ENCODE data around the gene RFC1.
A peak's percentile ranks its signal among the peaks of the same experiment; 100 is the strongest.
"Not testable (repeated sequence)": the region's sequence is repeated elsewhere in the genome, so short reads cannot be mapped to it uniquely, and the experiment has no call there.

The RFC1 gene, protein sequence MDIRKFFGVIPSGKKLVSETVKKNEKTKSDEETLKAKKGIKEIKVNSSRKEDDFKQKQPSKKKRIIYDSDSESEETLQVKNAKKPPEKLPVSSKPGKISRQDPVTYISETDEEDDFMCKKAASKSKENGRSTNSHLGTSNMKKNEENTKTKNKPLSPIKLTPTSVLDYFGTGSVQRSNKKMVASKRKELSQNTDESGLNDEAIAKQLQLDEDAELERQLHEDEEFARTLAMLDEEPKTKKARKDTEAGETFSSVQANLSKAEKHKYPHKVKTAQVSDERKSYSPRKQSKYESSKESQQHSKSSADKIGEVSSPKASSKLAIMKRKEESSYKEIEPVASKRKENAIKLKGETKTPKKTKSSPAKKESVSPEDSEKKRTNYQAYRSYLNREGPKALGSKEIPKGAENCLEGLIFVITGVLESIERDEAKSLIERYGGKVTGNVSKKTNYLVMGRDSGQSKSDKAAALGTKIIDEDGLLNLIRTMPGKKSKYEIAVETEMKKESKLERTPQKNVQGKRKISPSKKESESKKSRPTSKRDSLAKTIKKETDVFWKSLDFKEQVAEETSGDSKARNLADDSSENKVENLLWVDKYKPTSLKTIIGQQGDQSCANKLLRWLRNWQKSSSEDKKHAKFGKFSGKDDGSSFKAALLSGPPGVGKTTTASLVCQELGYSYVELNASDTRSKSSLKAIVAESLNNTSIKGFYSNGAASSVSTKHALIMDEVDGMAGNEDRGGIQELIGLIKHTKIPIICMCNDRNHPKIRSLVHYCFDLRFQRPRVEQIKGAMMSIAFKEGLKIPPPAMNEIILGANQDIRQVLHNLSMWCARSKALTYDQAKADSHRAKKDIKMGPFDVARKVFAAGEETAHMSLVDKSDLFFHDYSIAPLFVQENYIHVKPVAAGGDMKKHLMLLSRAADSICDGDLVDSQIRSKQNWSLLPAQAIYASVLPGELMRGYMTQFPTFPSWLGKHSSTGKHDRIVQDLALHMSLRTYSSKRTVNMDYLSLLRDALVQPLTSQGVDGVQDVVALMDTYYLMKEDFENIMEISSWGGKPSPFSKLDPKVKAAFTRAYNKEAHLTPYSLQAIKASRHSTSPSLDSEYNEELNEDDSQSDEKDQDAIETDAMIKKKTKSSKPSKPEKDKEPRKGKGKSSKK

DNA sequence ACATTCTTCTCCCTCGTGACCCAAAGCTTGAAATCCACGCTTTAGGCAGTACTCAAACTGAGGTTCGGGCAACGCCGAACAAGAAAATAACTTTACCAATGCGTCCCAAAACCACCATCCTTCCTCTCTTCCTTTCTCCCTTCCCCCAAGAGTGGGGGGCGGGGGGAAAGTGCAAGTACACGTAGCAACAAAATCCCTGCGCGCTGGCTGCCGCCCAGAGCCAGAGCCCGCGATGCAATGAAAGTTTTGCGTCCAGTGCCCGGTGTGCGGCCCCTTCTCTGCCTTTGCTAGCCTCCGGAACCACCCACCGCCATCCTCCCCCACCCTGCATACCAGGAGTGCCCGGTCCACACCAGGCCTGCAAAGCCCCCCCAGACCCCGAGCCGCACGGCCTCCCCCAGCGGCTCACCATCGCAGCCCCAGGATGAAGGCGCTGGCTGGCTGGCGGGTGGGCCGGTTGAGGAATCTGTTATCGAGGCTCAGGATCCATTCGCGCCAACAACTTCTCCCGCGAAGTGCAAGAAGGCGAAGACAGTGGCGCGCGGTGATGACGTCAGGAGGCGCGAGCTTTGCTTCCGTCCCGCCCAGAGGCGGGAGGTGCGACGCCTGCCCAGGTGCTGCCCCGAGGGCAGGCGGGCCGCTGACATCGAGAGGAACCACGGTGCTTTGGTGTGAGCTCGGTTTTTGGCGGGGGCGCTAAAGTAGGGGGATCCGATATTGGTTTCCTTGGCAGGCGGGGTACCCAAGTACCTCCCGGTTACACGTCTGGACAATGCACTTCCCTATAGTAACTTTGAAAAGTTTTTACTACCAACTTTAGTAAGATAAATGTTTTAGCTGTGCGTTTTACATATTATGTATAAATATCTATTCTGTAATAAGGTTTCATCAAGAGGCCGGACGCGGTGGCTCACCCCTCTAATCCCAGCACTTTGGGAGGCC is at the start of gene RFC1:
TSS of gene RFC1 (minus strand) at position 533 of the 942 bp plus-strand sequence. CDS start at position 412, 121 bp downstream.
- H3K4me3 ChIP-seq (ENCODE audit: low read depth, low read length), result peak within 1 kb of the TSS; percentile 87
- TF ChIP-seq, protein P1, sequence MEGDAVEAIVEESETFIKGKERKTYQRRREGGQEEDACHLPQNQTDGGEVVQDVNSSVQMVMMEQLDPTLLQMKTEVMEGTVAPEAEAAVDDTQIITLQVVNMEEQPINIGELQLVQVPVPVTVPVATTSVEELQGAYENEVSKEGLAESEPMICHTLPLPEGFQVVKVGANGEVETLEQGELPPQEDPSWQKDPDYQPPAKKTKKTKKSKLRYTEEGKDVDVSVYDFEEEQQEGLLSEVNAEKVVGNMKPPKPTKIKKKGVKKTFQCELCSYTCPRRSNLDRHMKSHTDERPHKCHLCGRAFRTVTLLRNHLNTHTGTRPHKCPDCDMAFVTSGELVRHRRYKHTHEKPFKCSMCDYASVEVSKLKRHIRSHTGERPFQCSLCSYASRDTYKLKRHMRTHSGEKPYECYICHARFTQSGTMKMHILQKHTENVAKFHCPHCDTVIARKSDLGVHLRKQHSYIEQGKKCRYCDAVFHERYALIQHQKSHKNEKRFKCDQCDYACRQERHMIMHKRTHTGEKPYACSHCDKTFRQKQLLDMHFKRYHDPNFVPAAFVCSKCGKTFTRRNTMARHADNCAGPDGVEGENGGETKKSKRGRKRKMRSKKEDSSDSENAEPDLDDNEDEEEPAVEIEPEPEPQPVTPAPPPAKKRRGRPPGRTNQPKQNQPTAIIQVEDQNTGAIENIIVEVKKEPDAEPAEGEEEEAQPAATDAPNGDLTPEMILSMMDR (IDR thresholded peaks at IDR 0.05; ENCODE audit: low read depth, low read length), result no peak
- TF ChIP-seq POLR2A (IDR thresholded peaks at IDR 0.05; ENCODE audit: extremely low read depth, insufficient read length), result peak; percentile 82
- peak; percentile 75 for TF ChIP-seq MYC (IDR thresholded peaks at IDR 0.05; ENCODE audit: low read depth, low read length)
- TF ChIP-seq, protein P2, sequence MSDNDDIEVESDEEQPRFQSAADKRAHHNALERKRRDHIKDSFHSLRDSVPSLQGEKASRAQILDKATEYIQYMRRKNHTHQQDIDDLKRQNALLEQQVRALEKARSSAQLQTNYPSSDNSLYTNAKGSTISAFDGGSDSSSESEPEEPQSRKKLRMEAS (IDR thresholded peaks at IDR 0.05; ENCODE audit: low read depth, low read length), result peak; percentile 97
- DNase-seq (ENCODE audit: low read depth), result peak; percentile 97

DNA sequence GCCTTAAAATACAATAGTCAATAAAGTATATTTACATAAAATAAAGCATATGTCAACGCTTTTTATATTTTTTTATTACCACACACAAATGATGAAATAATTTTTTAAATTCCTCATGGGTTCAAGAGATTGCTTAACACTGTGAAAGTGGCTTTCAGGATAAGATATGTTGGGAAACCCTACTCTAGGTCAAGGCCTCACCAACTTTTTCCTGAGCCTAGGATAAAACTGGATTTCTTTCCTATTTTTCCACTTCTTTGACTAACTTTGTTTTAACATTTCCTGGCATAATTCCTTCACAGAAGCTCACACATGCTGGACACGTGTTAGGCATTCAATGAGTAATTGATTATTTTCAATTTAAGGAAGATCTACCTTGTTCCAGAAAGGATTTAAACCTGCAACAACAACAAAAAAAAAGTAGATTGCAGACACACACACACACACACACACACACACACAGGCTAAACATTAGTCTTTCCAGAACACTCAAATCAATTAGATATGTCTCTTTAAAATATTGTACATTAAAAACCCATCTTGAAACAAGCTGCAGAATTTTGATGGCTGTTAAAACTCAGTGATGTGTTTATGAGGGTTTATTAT is 49.6 kb upstream of the RFC1 start:
- TF ChIP-seq MYC (IDR thresholded peaks at IDR 0.05; ENCODE audit: low read depth, low read length), result no peak
- TF ChIP-seq, protein P1 (IDR thresholded peaks at IDR 0.05; ENCODE audit: low read depth, low read length), result no peak
- no peak overlapping the region for H3K4me3 ChIP-seq (ENCODE audit: low read depth, low read length)
- DNase-seq (ENCODE audit: low read depth), result no peak

DNA sequence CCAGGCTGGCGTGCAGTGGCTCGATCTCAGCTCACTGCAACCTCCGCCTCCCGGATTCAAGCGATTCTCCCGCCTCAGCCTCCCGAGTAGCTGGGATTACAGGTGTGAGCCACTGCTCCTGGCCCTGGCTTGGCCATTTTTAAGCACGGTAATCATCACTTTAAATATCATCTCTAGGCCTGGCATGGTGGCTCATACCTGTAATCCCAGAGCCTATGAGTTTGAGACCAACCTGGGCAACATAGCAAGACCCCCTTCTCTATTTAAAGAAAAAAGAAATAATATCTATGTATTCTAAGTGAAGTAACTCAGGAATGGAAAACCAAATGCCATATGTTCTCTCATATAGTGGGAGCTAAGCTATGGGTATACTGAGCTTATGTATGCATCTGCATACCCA is 45.4 kb upstream of the RFC1 start:
- not testable (repeated sequence) for DNase-seq (ENCODE audit: low read depth); H3K4me3 ChIP-seq (ENCODE audit: low read depth, low read length)

DNA sequence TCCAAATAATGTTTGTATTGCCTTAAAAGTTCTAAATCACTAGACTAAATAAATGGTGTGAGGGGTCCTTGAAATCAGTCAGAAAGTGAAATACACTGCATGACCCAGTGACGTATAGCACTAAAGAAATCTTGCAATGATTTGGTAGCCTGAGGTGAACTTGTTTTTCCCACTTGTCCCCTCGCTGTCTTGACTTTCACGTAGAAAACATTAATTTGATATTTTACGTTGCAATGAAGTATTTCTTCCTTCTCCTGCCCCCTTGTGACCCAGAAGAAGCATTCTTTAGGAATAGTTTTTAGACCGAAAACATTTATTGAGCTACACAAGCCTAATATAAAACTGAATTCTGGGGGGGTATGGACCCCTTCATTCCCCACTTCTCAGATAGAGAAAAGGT is 44.3 kb upstream of the RFC1 start:
- H3K4me3 ChIP-seq (ENCODE audit: low read depth, low read length), result no peak overlapping the region
- no peak for DNase-seq (ENCODE audit: low read depth)
- TF ChIP-seq POLR2A (IDR thresholded peaks at IDR 0.05; ENCODE audit: extremely low read depth, insufficient read length), result no peak
- TF ChIP-seq MYC (IDR thresholded peaks at IDR 0.05; ENCODE audit: low read depth, low read length), result no peak
- TF ChIP-seq, protein P1 (IDR thresholded peaks at IDR 0.05; ENCODE audit: low read depth, low read length), result no peak
- TF ChIP-seq, protein P2 (IDR thresholded peaks at IDR 0.05; ENCODE audit: low read depth, low read length), result no peak

DNA sequence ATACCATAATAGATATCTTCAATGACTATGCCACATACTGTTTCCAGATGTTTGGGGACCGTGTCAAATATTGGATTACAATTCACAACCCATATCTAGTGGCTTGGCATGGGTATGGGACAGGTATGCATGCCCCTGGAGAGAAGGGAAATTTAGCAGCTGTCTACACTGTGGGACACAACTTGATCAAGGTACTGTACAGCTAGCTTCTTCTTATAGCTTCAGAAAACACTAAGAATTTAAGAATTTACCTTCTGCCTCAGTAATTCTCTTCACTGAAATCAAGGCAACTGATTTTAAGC is 41.4 kb upstream of the RFC1 start:
- no peak for DNase-seq (ENCODE audit: low read depth)
- H3K4me3 ChIP-seq (ENCODE audit: low read depth, low read length), result no peak overlapping the region
- TF ChIP-seq POLR2A (IDR thresholded peaks at IDR 0.05; ENCODE audit: extremely low read depth, insufficient read length) (no peak), MYC (IDR thresholded peaks at IDR 0.05; ENCODE audit: low read depth, low read length) (no peak)
- TF ChIP-seq, protein P2 (IDR thresholded peaks at IDR 0.05; ENCODE audit: low read depth, low read length), result no peak
- TF ChIP-seq, protein P1 (IDR thresholded peaks at IDR 0.05; ENCODE audit: low read depth, low read length), result no peak
